Measurements from ENCODE around the gene COPA. TPM values are rescaled to one million over a fixed set of nuclear protein-coding genes. Genes with fewer than 3 reads are reported as not detected.

Gene COPA
- total and polyA plus RNA-seq, 2 donors (not counting 3 experiments of a cell fraction or from before 2014, with no cell fraction given), result 127 to 185 TPM

DNA sequence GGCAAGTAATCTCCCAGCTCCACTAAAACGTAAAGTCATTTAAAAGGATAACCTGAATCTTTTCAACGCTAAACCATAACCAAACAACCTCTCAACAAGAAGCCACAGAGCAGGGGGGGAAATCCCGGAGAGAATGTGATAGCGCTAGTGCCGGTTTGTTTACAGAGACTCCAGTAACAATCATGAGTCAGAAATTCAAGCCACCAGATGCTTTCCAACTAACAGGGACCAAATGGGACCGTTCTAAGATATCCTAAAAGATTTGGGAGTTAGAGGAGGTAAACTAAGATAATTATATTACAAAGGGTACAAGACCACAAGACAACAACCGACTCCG is 81.5 kb downstream of the COPA start:
- ChIA-PET POLR2A (interaction anchor here (0.6 to 1.2 kb wide), 2 partner anchors 10 to 33 kb away, joined by 4 to 6 read pairs; no protein-coding TSS in a partner anchor), CTCF (interaction anchor here (0.8 to 2.5 kb wide), 10 partner anchors 8 to 160 kb away, joined by 3 to 27 read pairs (median 6); partner anchors contain the start of genes CASQ1 and PEX19)
- Histone ChIP-seq H3K9ac (replicated peaks; ENCODE audit: extremely low read depth, insufficient read depth, low read length) (peak overlapping the region; percentile 87), H3K27ac (ENCODE audit: insufficient read depth, low read depth, low read length) (peak overlapping the region; percentile 74), H3K79me2 (ENCODE audit: control insufficient read depth, insufficient read depth, low read length) (peaks cover 27% of the 10 kb centered on the region), H3K9me3 (replicated peaks; ENCODE audit: control insufficient read depth, insufficient read depth, low read length) (no peaks in the 10 kb centered on the region), H3K4me3 (replicated peaks in 1 of 3; ENCODE audit: insufficient read depth in 1 of 3, low read depth in 1 of 3, low read length in 3 of 3) (peak overlapping the region; percentile 27 to 87 (median 64)), H2AFZ (ENCODE audit: low read depth, low read length) (no peak overlapping the region), H3K9me1 (replicated peaks; ENCODE audit: control insufficient read depth, extremely low read depth, insufficient read depth, low read length) (no peaks in the 10 kb centered on the region), H3K27me3 (ENCODE audit: control insufficient read depth in 2 of 2, insufficient read depth in 2 of 2, low read length in 2 of 2) (no peaks in the 10 kb centered on the region), H4K20me1 (replicated peaks; ENCODE audit: control insufficient read depth, extremely low read depth, insufficient read depth, low read length) (no peaks in the 10 kb centered on the region), H3K4me1 (ENCODE audit: control insufficient read depth, extremely low read depth, insufficient read depth, low read length) (peaks cover 15% of the 10 kb centered on the region), H3K36me3 (ENCODE audit: control insufficient read depth in 2 of 2, extremely low read depth in 1 of 2, insufficient read depth in 2 of 2, low read length in 2 of 2) (no peaks in the 10 kb centered on the region), H3K4me2 (ENCODE audit: insufficient read depth, low read length) (peak overlapping the region; percentile 80)
- intact Hi-C loops (cut with micrococcal nuclease) (loop anchor here (1.0 kb wide), 2 partner anchors 24 to 53 kb away; partner anchors contain the start of gene PEX19), dilution Hi-C loops (cut with MboI; ENCODE audit: extremely low pct_ligation_motif_present, low sequenced_read_pairs) (no loop called here)
- no TSS peak for BruUV-seq (replicated peaks)
- TF ChIP-seq FOS (IDR thresholded peaks at IDR 0.05; ENCODE audit: borderline replicate concordance, insufficient read depth, low read length), result peak; percentile 15
- no peak for TF ChIP-seq GATA2 (IDR thresholded peaks at IDR 0.05; ENCODE audit: insufficient read depth, insufficient read length, low read depth, low read length)
- peak; percentile 85 for DNase-seq (ENCODE audit: low read depth, low spot score)
- no peak for FAIRE-seq

GRCh38 chr1:160260406-160261382 is 82.4 kb downstream of the COPA start:
- FAIRE-seq (peak; percentile 88), DNase-seq (ENCODE audit: low read depth, low spot score) (peak; percentile 87)
- H2AFZ ChIP-seq (ENCODE audit: low read depth, low read length), result no peak overlapping the region
- TF ChIP-seq FOS (IDR thresholded peaks at IDR 0.05; ENCODE audit: borderline replicate concordance, insufficient read depth, low read length) (no peak), POLR2AphosphoS5 (IDR thresholded peaks at IDR 0.05; ENCODE audit: insufficient read depth, low read depth, low read length) (no peak), CTCF (IDR thresholded peaks at IDR 0.05; ENCODE audit: extremely low read depth in 1 of 2, insufficient read depth in 1 of 2, low read depth in 1 of 2, low read length in 2 of 2) (no peak), EZH2 (IDR thresholded peaks at IDR 0.05; ENCODE audit: borderline replicate concordance, low read depth, low read length, severe bottlenecking) (no peak), GATA2 (IDR thresholded peaks at IDR 0.05; ENCODE audit: insufficient read depth, insufficient read length, low read depth, low read length) (no peak), POLR2A (IDR thresholded peaks at IDR 0.05; ENCODE audit: low read depth, low read length) (no peak), MYC (IDR thresholded peaks at IDR 0.05; ENCODE audit: low read depth, low read length) (no peak), JUN (IDR thresholded peaks at IDR 0.05; ENCODE audit: borderline replicate concordance, insufficient read depth, insufficient read length, low read depth) (no peak)
- TF ChIP-seq, protein P1, sequence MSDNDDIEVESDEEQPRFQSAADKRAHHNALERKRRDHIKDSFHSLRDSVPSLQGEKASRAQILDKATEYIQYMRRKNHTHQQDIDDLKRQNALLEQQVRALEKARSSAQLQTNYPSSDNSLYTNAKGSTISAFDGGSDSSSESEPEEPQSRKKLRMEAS (IDR thresholded peaks at IDR 0.05; ENCODE audit: insufficient read depth, insufficient read length), result no peak
- H3K27me3 ChIP-seq (ENCODE audit: control insufficient read depth in 2 of 2, insufficient read depth in 2 of 2, low read length in 2 of 2), result no peaks in the 10 kb centered on the region
- no peaks in the 10 kb centered on the region for H3K9me1 ChIP-seq (replicated peaks; ENCODE audit: control insufficient read depth, extremely low read depth, insufficient read depth, low read length)
- peaks cover 15% of the 10 kb centered on the region for H3K4me1 ChIP-seq (ENCODE audit: control insufficient read depth, extremely low read depth, insufficient read depth, low read length)
- H3K36me3 ChIP-seq (ENCODE audit: control insufficient read depth in 2 of 2, extremely low read depth in 1 of 2, insufficient read depth in 2 of 2, low read length in 2 of 2), result no peaks in the 10 kb centered on the region
- H3K9ac ChIP-seq (replicated peaks; ENCODE audit: extremely low read depth, insufficient read depth, low read length), result peak overlapping the region; percentile 87
- POLR2A ChIA-PET, result interaction anchor here (0.6 to 1.2 kb wide), 3 partner anchors 9 to 52 kb away, joined by 3 to 6 read pairs (median 3); partner anchors contain the start of gene PEX19
- intact Hi-C loops (cut with micrococcal nuclease), result loop anchor here (1.0 kb wide), 2 partner anchors 25 to 52 kb away; partner anchors contain the start of gene PEX19
- peak overlapping the region; percentile 74 for H3K27ac ChIP-seq (ENCODE audit: insufficient read depth, low read depth, low read length)
- CTCF ChIA-PET, result interaction anchor here (0.8 to 2.5 kb wide), 10 partner anchors 9 to 159 kb away, joined by 3 to 27 read pairs (median 4); partner anchors contain the start of genes CASQ1 and PEX19
- no peaks in the 10 kb centered on the region for H3K9me3 ChIP-seq (replicated peaks; ENCODE audit: control insufficient read depth, insufficient read depth, low read length)
- peak overlapping the region; percentile 80 for H3K4me2 ChIP-seq (ENCODE audit: insufficient read depth, low read length)
- H3K79me2 ChIP-seq (ENCODE audit: control insufficient read depth, insufficient read depth, low read length), result peaks cover 27% of the 10 kb centered on the region
- H4K20me1 ChIP-seq (replicated peaks; ENCODE audit: control insufficient read depth, extremely low read depth, insufficient read depth, low read length), result no peaks in the 10 kb centered on the region
- no TSS peak for BruUV-seq (replicated peaks)
- H3K4me3 ChIP-seq (replicated peaks in 1 of 3; ENCODE audit: insufficient read depth in 1 of 3, low read depth in 1 of 3, low read length in 3 of 3), result peak overlapping the region in 2 of 3 experiments; percentile 64 to 87
- dilution Hi-C loops (cut with MboI; ENCODE audit: extremely low pct_ligation_motif_present, low sequenced_read_pairs), result no loop called here

Data from endothelial cell of umbilical vein (primary cell).